ENCODE measurements around the gene SUSD3. TPM values are rescaled to one million over a fixed set of nuclear protein-coding genes. Genes with fewer than 3 reads are reported as not detected.

The SUSD3 gene
- polyA plus RNA-seq, 1 experiment = 1.9 TPM

- CTCF ChIA-PET = interaction anchor here (0.7 to 3.9 kb wide), 6 partner anchors 22 to 869 kb away, joined by 3 to 24 read pairs (median 5); partner anchors contain the start of gene NINJ1
- POLR2A ChIA-PET = no interaction called here
- Histone ChIP-seq H3K36me3 (ENCODE audit: control insufficient read depth, insufficient read depth, low read length) (peaks cover 24% of the 10 kb centered on the region), H3K27me3 (ENCODE audit: control insufficient read depth, insufficient read depth, low read length) (no peaks in the 10 kb centered on the region), H3K4me3 (ENCODE audit: low read depth, low read length) (no peak overlapping the region)
- no peak for TF ChIP-seq CTCF (IDR thresholded peaks at IDR 0.05; ENCODE audit: insufficient read depth, low read depth, low read length)
- DNase-seq (ENCODE audit: low read depth) = no peak
Observed at GRCh38 chr9:93107825-93108161, 49.3 kb downstream of the SUSD3 start.

- POLR2A ChIA-PET = no interaction called here
- no peak for DNase-seq (ENCODE audit: low read depth)
- Histone ChIP-seq H3K36me3 (ENCODE audit: control insufficient read depth, insufficient read depth, low read length) (peaks cover 24% of the 10 kb centered on the region), H3K4me3 (ENCODE audit: low read depth, low read length) (no peak overlapping the region), H3K27me3 (ENCODE audit: control insufficient read depth, insufficient read depth, low read length) (no peaks in the 10 kb centered on the region)
- CTCF ChIA-PET = interaction anchor here (0.6 to 3.9 kb wide), 17 partner anchors 11 to 367 kb away, joined by 3 to 29 read pairs (median 4); partner anchors contain the start of genes CARD19 and NINJ1
- TF ChIP-seq CTCF (IDR thresholded peaks at IDR 0.05; ENCODE audit: insufficient read depth, low read depth, low read length) = no peak
Observed at GRCh38 chr9:93108291-93109041, 50.0 kb downstream of the SUSD3 start.

- POLR2A ChIA-PET = no interaction called here
- Histone ChIP-seq H3K27me3 (ENCODE audit: control insufficient read depth, insufficient read depth, low read length) (no peaks in the 10 kb centered on the region), H3K36me3 (ENCODE audit: control insufficient read depth, insufficient read depth, low read length) (peaks cover 28% of the 10 kb centered on the region), H3K4me3 (ENCODE audit: low read depth, low read length) (no peak overlapping the region)
- TF ChIP-seq CTCF (IDR thresholded peaks at IDR 0.05; ENCODE audit: insufficient read depth, low read depth, low read length) = no peak
- DNase-seq (ENCODE audit: low read depth) = no peak
- CTCF ChIA-PET = interaction anchor here (1.2 to 3.9 kb wide), 6 partner anchors 9 to 194 kb away, joined by 3 to 29 read pairs (median 16); no protein-coding TSS in a partner anchor
Observed at GRCh38 chr9:93110311-93110855, 51.9 kb downstream of the SUSD3 start.

- H3K27me3 ChIP-seq (ENCODE audit: control insufficient read depth, insufficient read depth, low read length) = no peaks in the 10 kb centered on the region
- TF ChIP-seq CTCF (IDR thresholded peaks at IDR 0.05; ENCODE audit: insufficient read depth, low read depth, low read length) = no peak
- H3K4me3 ChIP-seq (ENCODE audit: low read depth, low read length) = no peak overlapping the region
- ChIA-PET POLR2A (no interaction called here), CTCF (interaction anchor here (1.2 to 3.9 kb wide), 3 partner anchors 9 to 31 kb away, joined by 3 to 29 read pairs (median 20); no protein-coding TSS in a partner anchor)
- no peak for DNase-seq (ENCODE audit: low read depth)
- H3K36me3 ChIP-seq (ENCODE audit: control insufficient read depth, insufficient read depth, low read length) = peaks cover 28% of the 10 kb centered on the region
Observed at GRCh38 chr9:93111001-93111370, 52.5 kb downstream of the SUSD3 start.

- POLR2A ChIA-PET = no interaction called here
Observed at GRCh38 chr9:93111371-93112115, 53.0 kb downstream of the SUSD3 start.

More at GRCh38 chr9:93111371-93112115, 53.0 kb downstream of the SUSD3 start:
- TF ChIP-seq CTCF (IDR thresholded peaks at IDR 0.05; ENCODE audit: insufficient read depth, low read depth, low read length) = no peak
- DNase-seq (ENCODE audit: low read depth) = no peak
- CTCF ChIA-PET = interaction anchor here (1.0 to 3.4 kb wide), 3 partner anchors 8 to 43 kb away, joined by 3 to 29 read pairs (median 4); no protein-coding TSS in a partner anchor
- Histone ChIP-seq H3K36me3 (ENCODE audit: control insufficient read depth, insufficient read depth, low read length) (peaks cover 28% of the 10 kb centered on the region), H3K4me3 (ENCODE audit: low read depth, low read length) (no peak overlapping the region), H3K27me3 (ENCODE audit: control insufficient read depth, insufficient read depth, low read length) (no peaks in the 10 kb centered on the region)
